Activated T-helper 2 cell treated with anti-CD3 and anti-CD28 coated beads, Interferon-gamma antibody, Interleukin-2, Interleukin-4, amounts not matched to agents 10 μg/mL and 5 μg/mL and 100 μg/mL, durations not matched to agents 14 hours and 24 hours and 36 hours (primary cell): ENCODE measurements around the gene NXPE1. TPM values are rescaled to one million over a fixed set of nuclear protein-coding genes. Genes with fewer than 3 reads are reported as not detected.

Experiments used
- DNase-seq: peaks from one replicate; pipeline ENCODE4 v3.0.0; 2021; ENCODE audit warnings: low spot score
- H3K27ac Mint-ChIP-seq: one replicate; pipeline ENCODE4 v1.8.0; 2021; ENCODE audit warnings: mixed read lengths
- H3K27me3 Mint-ChIP-seq: one replicate; pipeline ENCODE4 v1.8.0; 2021; ENCODE audit warnings: low read depth, mixed read lengths
- H3K36me3 Mint-ChIP-seq: one replicate; pipeline ENCODE4 v1.8.0; 2021; ENCODE audit warnings: low read depth, mixed read lengths
- H3K4me1 Mint-ChIP-seq: one replicate; pipeline ENCODE4 v1.8.0; 2021; ENCODE audit warnings: low read depth, mixed read lengths
- H3K4me3 Mint-ChIP-seq: one replicate; pipeline ENCODE4 v1.8.0; 2021; ENCODE audit warnings: low read depth, mild to moderate bottlenecking, moderate library complexity, mixed read lengths
- H3K9me3 Mint-ChIP-seq: one replicate; pipeline ENCODE4 v1.8.0; 2021; ENCODE audit warnings: mixed read lengths
- intact Hi-C: fragments of 100-400 bp; cut with micrococcal nuclease; formaldehyde crosslinking; loops from one replicate; pipeline ENCODE4 v1.15.1; 2023
- total RNA-seq: library from RNA; stranded (reverse); gene quantifications from 2 replicates; pipeline ENCODE4 v1.2.3, GENCODE V29; 2022

NXPE1 gene
- total RNA-seq, 1 donor from 2014 or later, result not detected

- no peaks in the 10 kb centered on the region for H3K4me1 Mint-ChIP-seq
- no peak within 1 kb of the TSS for H3K27ac Mint-ChIP-seq
- intact Hi-C loops, result no loop called here
- no peaks in the 10 kb centered on the region for H3K9me3 Mint-ChIP-seq
- DNase-seq, result no peak
- no peaks in the 10 kb centered on the region for H3K36me3 Mint-ChIP-seq
- no peaks in the 10 kb centered on the region for H3K27me3 Mint-ChIP-seq
- no peak within 1 kb of the TSS for H3K4me3 Mint-ChIP-seq
These were observed 35.9 kb upstream of the NXPE1 start, which contains the start of gene NXPE4 for GRCh38 chr11:114595571-114595970. TSS of gene NXPE4 (minus strand) at chr11:114595786. CDS start at chr11:114594759, 1,027 bp downstream.

- Mint-ChIP-seq H3K36me3 (no peaks in the 10 kb centered on the region), H3K4me1 (no peaks in the 10 kb centered on the region), H3K27ac (no peak overlapping the region), H3K9me3 (no peaks in the 10 kb centered on the region), H3K4me3 (no peak overlapping the region), H3K27me3 (no peaks in the 10 kb centered on the region)
- no peak for DNase-seq
- intact Hi-C loops, result no loop called here
These were observed 35.0 kb upstream of the NXPE1 start for GRCh38 chr11:114594703-114595102.

DNA sequence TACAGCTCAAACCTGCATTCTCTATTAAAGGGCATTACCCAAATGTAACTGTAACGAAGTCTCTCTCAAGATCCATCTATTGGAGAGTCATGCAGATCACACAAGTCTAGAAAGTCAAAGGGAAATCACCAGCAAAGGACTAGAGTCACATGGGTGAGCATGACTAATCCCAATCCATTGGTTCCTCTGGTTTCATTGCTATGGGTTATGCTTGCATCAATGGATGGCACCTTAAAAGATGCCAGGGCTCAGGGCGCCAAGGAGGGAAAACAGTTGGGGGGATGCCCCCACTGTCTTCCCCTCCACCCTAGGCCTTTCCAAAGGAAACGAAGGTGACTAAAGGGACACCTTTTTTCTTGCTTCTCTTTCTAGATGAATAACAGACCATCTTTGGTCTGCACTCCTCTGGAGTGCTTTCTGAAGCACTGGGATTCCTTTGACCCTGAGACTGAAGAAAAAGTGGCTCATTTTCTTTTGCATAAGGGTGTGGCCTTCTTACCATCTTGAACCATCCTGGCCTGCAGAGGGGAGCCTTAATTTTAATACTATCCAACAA is 27.8 kb upstream of the NXPE1 start:
- no peak for DNase-seq
- Mint-ChIP-seq H3K9me3 (peaks cover 36% of the 10 kb centered on the region), H3K36me3 (no peaks in the 10 kb centered on the region), H3K27me3 (no peaks in the 10 kb centered on the region), H3K4me1 (no peaks in the 10 kb centered on the region), H3K4me3 (no peak overlapping the region), H3K27ac (no peak overlapping the region)
- intact Hi-C loops, result no loop called here

DNA sequence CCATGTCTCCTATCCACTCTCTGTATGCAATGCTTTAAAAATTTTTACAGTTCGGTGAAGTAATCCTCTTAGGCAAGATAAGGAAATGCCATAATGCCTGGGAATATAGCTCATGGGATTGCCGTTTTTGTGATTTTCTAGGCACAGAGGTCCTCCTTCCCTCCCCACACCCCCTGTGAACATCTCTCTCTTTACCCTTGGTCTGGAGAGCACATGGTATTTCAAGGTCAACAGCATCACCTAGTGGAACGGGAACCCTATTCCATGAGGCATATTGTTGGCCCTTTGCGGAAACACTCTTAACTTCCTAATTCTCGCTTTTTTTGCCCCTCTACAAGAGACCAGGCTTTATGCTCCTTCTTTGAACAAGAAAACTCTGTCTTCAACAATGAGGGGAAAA is 27.1 kb upstream of the NXPE1 start:
- no peaks in the 10 kb centered on the region for H3K4me1 Mint-ChIP-seq
- H3K9me3 Mint-ChIP-seq, result peaks cover 36% of the 10 kb centered on the region
- H3K27me3 Mint-ChIP-seq, result no peaks in the 10 kb centered on the region

GRCh38 chr11:114571712-114572111 is 12.0 kb upstream of the NXPE1 start:
- no peak for DNase-seq
- H3K9me3 Mint-ChIP-seq, result no peaks in the 10 kb centered on the region
- no peaks in the 10 kb centered on the region for H3K4me1 Mint-ChIP-seq
- H3K36me3 Mint-ChIP-seq, result no peaks in the 10 kb centered on the region
- H3K27ac Mint-ChIP-seq, result no peak overlapping the region
- intact Hi-C loops, result no loop called here
- H3K27me3 Mint-ChIP-seq, result no peaks in the 10 kb centered on the region
- H3K4me3 Mint-ChIP-seq, result no peak overlapping the region

More for the DNA sequence above, 27.1 kb upstream of the NXPE1 start:
- no peak overlapping the region for H3K4me3 Mint-ChIP-seq
- H3K36me3 Mint-ChIP-seq, result no peaks in the 10 kb centered on the region
- intact Hi-C loops, result no loop called here
- H3K27ac Mint-ChIP-seq, result no peak overlapping the region
- DNase-seq, result no peak

- Mint-ChIP-seq H3K27me3 (no peaks in the 10 kb centered on the region), H3K9me3 (no peaks in the 10 kb centered on the region), H3K27ac (no peak overlapping the region), H3K4me3 (no peak overlapping the region), H3K4me1 (no peaks in the 10 kb centered on the region), H3K36me3 (no peaks in the 10 kb centered on the region)
- DNase-seq, result no peak
- intact Hi-C loops, result no loop called here
These were observed 10.1 kb upstream of the NXPE1 start for GRCh38 chr11:114569801-114570200.

GRCh38 chr11:114566276-114566675 is 6.6 kb upstream of the NXPE1 start:
- no peak overlapping the region for H3K4me3 Mint-ChIP-seq
- H3K27ac Mint-ChIP-seq, result no peak overlapping the region
- no peaks in the 10 kb centered on the region for H3K36me3 Mint-ChIP-seq
- intact Hi-C loops, result no loop called here
- no peaks in the 10 kb centered on the region for H3K9me3 Mint-ChIP-seq
- DNase-seq, result no peak
- H3K4me1 Mint-ChIP-seq, result peaks cover 4% of the 10 kb centered on the region
- no peaks in the 10 kb centered on the region for H3K27me3 Mint-ChIP-seq

- Mint-ChIP-seq H3K27ac (no peak overlapping the region), H3K27me3 (no peaks in the 10 kb centered on the region), H3K4me3 (no peak overlapping the region), H3K9me3 (no peaks in the 10 kb centered on the region), H3K4me1 (peaks cover 4% of the 10 kb centered on the region), H3K36me3 (no peaks in the 10 kb centered on the region)
- intact Hi-C loops, result no loop called here
- DNase-seq, result no peak
These were observed 5.2 kb upstream of the NXPE1 start for GRCh38 chr11:114564831-114565230.

DNA sequence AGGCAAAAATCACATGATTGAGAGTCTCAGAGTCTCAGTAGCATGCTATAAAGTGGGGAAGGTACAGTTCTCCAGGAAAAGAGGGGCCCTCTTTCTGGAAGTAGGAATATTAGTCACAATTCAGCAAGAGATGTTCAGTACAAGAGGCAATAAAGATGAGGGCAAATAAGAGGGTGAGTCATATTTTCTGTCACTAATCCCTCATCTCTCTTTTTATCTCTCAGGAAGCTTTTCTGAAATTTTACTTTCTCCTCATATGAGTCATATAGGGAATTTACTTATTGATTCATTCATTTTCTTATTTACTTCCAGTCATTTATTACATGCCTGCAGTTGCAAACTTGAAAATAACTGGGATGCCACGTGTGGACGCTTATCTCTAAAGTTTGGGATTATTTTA is 3.4 kb upstream of the NXPE1 start:
- Mint-ChIP-seq H3K27ac (no peak overlapping the region), H3K36me3 (no peaks in the 10 kb centered on the region), H3K4me3 (no peak overlapping the region), H3K27me3 (peaks cover 2% of the 10 kb centered on the region), H3K4me1 (peaks cover 4% of the 10 kb centered on the region), H3K9me3 (no peaks in the 10 kb centered on the region)
- no peak for DNase-seq
- intact Hi-C loops, result no loop called here

- H3K9me3 Mint-ChIP-seq, result no peaks in the 10 kb centered on the region
- intact Hi-C loops, result no loop called here
- no peak overlapping the region for H3K4me3 Mint-ChIP-seq
- peaks cover 2% of the 10 kb centered on the region for H3K27me3 Mint-ChIP-seq
- no peaks in the 10 kb centered on the region for H3K36me3 Mint-ChIP-seq
- no peak overlapping the region for H3K27ac Mint-ChIP-seq
- H3K4me1 Mint-ChIP-seq, result peaks cover 4% of the 10 kb centered on the region
- no peak for DNase-seq
These were observed 2.7 kb upstream of the NXPE1 start for GRCh38 chr11:114562166-114562916.

DNA sequence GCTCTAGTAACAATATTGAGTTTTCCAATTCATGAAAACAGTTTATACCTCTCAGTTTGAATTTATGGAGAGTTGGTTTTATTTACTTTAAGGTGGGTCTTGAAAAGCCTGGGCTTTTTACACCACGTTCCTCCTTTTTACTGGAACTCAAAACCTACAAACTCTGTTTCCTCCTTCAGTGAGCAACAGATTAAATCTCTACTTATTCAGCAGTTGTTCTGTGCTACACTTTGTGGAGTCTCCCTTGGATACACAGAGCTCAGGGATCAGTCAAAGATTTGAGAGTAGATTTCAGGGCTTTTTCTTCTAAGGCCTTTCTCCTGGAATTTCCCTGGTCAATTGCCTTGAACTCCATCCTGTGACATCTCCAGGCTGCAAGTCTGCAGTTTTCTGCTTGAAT is 3.5 kb downstream of the NXPE1 start:
- intact Hi-C loops, result no loop called here
- Mint-ChIP-seq H3K27me3 (peaks cover 2% of the 10 kb centered on the region), H3K27ac (no peak overlapping the region), H3K4me3 (no peak overlapping the region), H3K36me3 (no peaks in the 10 kb centered on the region), H3K4me1 (no peaks in the 10 kb centered on the region), H3K9me3 (no peaks in the 10 kb centered on the region)
- DNase-seq, result no peak

- no peaks in the 10 kb centered on the region for H3K27me3 Mint-ChIP-seq
- intact Hi-C loops, result no loop called here
- H3K4me3 Mint-ChIP-seq, result no peak overlapping the region
- H3K4me1 Mint-ChIP-seq, result no peaks in the 10 kb centered on the region
- DNase-seq, result no peak
- H3K36me3 Mint-ChIP-seq, result no peaks in the 10 kb centered on the region
- H3K27ac Mint-ChIP-seq, result no peak overlapping the region
- H3K9me3 Mint-ChIP-seq, result no peaks in the 10 kb centered on the region
These were observed 6.0 kb downstream of the NXPE1 start for GRCh38 chr11:114553642-114554041.

DNA sequence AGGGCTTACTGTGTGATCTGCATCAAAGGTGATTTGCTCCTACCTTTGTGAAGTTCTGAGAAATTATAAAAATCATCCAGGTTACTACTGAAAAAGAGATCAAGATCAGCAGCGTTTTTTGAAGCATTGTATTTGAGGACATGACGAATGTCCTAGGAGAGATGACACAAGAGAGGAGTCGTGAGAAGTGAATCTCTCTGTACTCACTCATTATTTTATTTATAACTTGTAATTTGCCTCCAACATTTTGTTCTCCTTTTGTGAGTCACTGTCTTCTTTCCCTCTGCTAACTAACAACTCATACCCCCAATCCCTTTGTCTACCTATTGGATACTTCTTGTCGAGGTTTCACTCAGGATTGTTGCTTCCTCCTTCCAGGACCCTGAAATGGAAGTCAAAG is 8.6 kb downstream of the NXPE1 start:
- Mint-ChIP-seq H3K4me3 (no peak overlapping the region), H3K36me3 (no peaks in the 10 kb centered on the region), H3K27me3 (peaks cover 2% of the 10 kb centered on the region), H3K27ac (no peak overlapping the region), H3K4me1 (no peaks in the 10 kb centered on the region), H3K9me3 (no peaks in the 10 kb centered on the region)
- DNase-seq, result no peak
- intact Hi-C loops, result no loop called here
